Ascending aorta (tissue), 2 donors: ENCODE measurements around the gene TEX52. TPM values are rescaled to one million over a fixed set of nuclear protein-coding genes. Genes with fewer than 3 reads are reported as not detected.

Experiments used
- DNase-seq, 2 donors: peaks; one replicate each; pipeline ENCODE4 v3.0.0-alpha.2; 2019; ENCODE audit warnings: low spot score in 2 of 2
- H3K27ac ChIP-seq, 2 donors: fragments of 200-600 bp; sonication (generic); one replicate each; pipeline ENCODE4 v1.5.1; 2016 to 2017; ENCODE audit warnings: mild to moderate bottlenecking in 1 of 2
- H3K27me3 ChIP-seq: fragments of 200-600 bp; sonication (generic); one replicate; pipeline ENCODE4 v1.5.1; 2017
- H3K36me3 ChIP-seq, 2 donors: fragments of 200-600 bp; sonication (generic); one replicate each; pipeline ENCODE4 v1.5.1; 2016
- H3K4me1 ChIP-seq, 2 donors: fragments of 200-600 bp; sonication (generic); one replicate each; pipeline ENCODE4 v1.5.1; 2016 to 2017; ENCODE audit warnings: mild to moderate bottlenecking in 1 of 2
- H3K4me3 ChIP-seq, 2 donors: fragments of 200-600 bp; sonication (generic); one replicate each; pipeline ENCODE4 v1.5.1; 2016 to 2017; ENCODE audit warnings: mild to moderate bottlenecking in 1 of 2
- H3K9me3 ChIP-seq, 2 donors: fragments of 200-600 bp; sonication (generic); one replicate each; pipeline ENCODE4 v1.5.1; 2016
- intact Hi-C: fragments of 100-400 bp; cut with DNase I; formaldehyde crosslinking; loops from one replicate; pipeline ENCODE4 v1.15.1; 2023
- total RNA-seq: library from RNA; depleted of rRNA; stranded (reverse); fragments of >200 nt; gene quantifications from one replicate; pipeline ENCODE4 v1.1.0, GENCODE V29; 2016
- TF ChIP-seq, protein P1 (sequence below), 3 experiments: fragments of 200-600 bp in 2 of 3; fragments of 450-650 bp in 1 of 3; sonication (generic) in 2 of 3; IDR thresholded peaks; one replicate each; pipeline ENCODE4 v1.5.1; 2016 to 2019; ENCODE audit warnings: antibody characterized with exemption in 3 of 3, mild to moderate bottlenecking in 1 of 3, moderate library complexity in 1 of 3

The TEX52 gene
- total RNA-seq, 1 donor from 2014 or later = not detected

DNA sequence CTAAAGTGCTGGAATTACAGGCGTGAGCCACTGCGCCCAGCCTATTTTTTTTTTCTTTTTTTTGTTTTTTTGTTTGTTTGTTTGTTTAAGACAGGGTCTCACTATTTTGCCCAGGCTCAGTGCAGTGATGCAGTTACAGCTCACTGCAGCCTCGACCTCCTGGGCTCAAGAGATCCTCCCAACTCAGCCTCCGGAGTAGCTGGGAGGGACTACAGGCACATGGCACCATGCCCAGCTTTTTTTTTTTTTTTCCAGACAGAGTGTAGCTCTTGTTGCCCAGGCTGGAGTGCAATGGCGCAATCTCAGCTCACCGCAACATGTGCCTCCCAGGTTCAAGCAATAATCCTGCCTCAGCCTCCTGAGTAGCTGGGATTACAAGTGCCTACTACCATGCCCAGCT is 50.1 kb downstream of the TEX52 start:
- intact Hi-C loops = no loop called here
- no peaks in the 10 kb centered on the region for H3K27me3 ChIP-seq
- TF ChIP-seq, protein P1, sequence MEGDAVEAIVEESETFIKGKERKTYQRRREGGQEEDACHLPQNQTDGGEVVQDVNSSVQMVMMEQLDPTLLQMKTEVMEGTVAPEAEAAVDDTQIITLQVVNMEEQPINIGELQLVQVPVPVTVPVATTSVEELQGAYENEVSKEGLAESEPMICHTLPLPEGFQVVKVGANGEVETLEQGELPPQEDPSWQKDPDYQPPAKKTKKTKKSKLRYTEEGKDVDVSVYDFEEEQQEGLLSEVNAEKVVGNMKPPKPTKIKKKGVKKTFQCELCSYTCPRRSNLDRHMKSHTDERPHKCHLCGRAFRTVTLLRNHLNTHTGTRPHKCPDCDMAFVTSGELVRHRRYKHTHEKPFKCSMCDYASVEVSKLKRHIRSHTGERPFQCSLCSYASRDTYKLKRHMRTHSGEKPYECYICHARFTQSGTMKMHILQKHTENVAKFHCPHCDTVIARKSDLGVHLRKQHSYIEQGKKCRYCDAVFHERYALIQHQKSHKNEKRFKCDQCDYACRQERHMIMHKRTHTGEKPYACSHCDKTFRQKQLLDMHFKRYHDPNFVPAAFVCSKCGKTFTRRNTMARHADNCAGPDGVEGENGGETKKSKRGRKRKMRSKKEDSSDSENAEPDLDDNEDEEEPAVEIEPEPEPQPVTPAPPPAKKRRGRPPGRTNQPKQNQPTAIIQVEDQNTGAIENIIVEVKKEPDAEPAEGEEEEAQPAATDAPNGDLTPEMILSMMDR (IDR thresholded peaks at IDR 0.05) = no peak
- H3K9me3 ChIP-seq = no peaks in the 10 kb centered on the region
- no peak overlapping the region for H3K27ac ChIP-seq
- H3K36me3 ChIP-seq = peaks cover 23 to 37% of the 10 kb centered on the region in 2 donors
- peaks cover 0 to 2% of the 10 kb centered on the region in 2 donors for H3K4me1 ChIP-seq
- H3K4me3 ChIP-seq = no peak overlapping the region
- DNase-seq = no peak

DNA sequence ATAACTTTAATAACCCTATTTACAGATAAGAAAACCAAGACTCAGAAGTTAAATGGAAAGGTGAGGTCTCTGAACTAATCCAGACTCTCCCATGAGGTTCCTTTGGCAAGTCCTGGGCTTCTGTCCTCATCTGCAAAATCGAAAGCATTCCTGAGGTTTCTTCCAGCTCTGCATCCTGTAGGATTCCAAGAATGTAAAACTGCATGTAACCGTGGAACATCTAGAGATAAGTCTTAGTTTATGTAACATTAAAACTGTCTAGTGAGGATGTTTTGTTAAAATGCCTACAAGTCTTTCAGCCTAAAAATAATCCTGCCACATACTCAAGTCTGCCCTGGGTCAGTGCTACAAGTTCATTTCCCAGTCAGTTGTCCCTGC is 51.7 kb downstream of the TEX52 start:
- TF ChIP-seq, protein P1 (IDR thresholded peaks at IDR 0.05) = no peak
- intact Hi-C loops = no loop called here
- H3K27ac ChIP-seq = no peak overlapping the region

DNA sequence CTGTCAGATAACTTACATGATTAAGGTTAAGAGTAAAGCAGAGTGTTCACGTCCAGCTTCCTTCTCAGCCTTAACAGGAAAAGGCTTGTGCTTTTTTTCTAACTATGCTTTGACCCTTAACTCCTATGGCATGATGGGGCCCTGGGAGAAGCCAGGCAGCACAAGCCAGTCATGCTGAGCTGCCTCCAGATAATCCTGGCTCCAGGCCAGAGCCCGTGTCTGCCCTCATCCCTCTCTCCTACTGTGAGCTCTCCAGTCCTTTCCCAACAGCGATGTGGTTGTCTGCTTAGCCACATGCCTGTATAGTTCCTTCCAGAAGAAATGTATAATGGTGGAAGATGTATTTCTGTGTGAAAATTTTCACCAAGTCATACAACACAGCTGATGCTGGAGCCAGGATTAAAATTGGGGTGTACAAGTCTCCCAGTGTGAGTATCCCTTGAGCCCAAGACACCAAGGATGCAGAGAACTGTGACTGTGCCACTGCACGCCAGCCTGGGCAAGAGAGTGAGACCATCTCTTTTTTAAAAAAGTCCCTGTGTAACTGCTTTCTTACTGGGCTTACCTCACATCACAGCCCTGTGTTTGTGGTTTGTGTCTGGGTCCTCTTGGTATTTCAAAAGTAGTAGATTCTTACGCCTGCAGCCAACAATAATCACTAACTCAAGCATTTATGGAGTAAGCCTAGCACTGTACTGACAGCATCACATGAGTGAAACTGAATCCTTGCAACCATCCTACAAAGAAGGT is 52.3 kb downstream of the TEX52 start:
- Histone ChIP-seq H3K36me3 (peaks cover 44 to 58% of the 10 kb centered on the region in 2 donors), H3K27me3 (no peaks in the 10 kb centered on the region), H3K4me3 (no peak overlapping the region), H3K9me3 (no peaks in the 10 kb centered on the region), H3K4me1 (peaks cover 0 to 2% of the 10 kb centered on the region in 2 donors), H3K27ac (peak overlapping the region; percentile 8 to 36)
- intact Hi-C loops = no loop called here
- peak in 1 of 2 donors; percentile 69 for DNase-seq
- TF ChIP-seq, protein P1 (IDR thresholded peaks at IDR 0.05) = no peak

More for the DNA sequence above, 51.7 kb downstream of the TEX52 start:
- Histone ChIP-seq H3K4me1 (peaks cover 0 to 2% of the 10 kb centered on the region in 2 donors), H3K36me3 (peaks cover 39 to 53% of the 10 kb centered on the region in 2 donors), H3K9me3 (no peaks in the 10 kb centered on the region), H3K27me3 (no peaks in the 10 kb centered on the region), H3K4me3 (no peak overlapping the region)
- DNase-seq = no peak

DNA sequence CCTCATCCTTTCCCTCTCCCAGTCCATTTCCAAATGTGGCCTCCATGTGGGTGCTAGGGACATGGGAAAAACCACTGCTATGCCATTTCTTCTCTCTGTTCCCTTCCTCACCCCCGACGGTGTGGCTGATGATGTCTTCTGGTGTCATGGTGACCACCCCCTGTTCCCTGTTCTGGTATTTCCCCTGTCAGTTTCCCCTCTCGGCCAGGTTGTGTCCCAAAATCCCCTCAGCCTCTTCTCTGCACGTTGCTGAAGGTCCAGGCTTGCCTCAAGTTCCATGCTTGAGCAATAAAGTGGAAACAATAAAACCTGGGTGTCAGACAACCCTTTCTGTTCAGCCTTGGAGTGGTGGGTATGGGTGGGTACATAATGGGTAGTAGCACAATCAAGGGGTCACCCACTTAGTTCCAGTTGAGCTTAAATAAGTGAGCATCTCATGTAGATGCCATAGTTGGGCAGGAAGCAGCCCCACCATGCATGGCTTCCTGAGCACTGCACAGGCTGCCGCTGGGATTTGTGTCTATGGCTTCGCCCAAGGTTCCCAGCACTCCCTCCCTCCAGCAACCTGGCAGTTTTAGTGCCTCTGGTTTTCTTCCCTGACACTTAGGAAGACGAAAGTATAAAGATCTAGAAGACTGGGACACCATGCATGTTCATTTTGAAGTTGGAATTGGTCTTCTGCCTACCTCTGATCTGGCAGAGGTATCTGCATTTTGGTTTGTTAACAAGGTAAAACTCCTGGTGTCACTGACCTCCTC is 53.0 kb downstream of the TEX52 start:
- peak in 1 of 2 donors; percentile 35 for DNase-seq
- no peak overlapping the region for H3K4me3 ChIP-seq
- peaks cover 0 to 2% of the 10 kb centered on the region in 2 donors for H3K4me1 ChIP-seq
- H3K27me3 ChIP-seq = no peaks in the 10 kb centered on the region
- no peaks in the 10 kb centered on the region for H3K9me3 ChIP-seq
- H3K27ac ChIP-seq = peak overlapping the region; percentile 8 to 36
- peaks cover 51 to 66% of the 10 kb centered on the region in 2 donors for H3K36me3 ChIP-seq
- TF ChIP-seq, protein P1 (IDR thresholded peaks at IDR 0.05) = no peak
- intact Hi-C loops = no loop called here

DNA sequence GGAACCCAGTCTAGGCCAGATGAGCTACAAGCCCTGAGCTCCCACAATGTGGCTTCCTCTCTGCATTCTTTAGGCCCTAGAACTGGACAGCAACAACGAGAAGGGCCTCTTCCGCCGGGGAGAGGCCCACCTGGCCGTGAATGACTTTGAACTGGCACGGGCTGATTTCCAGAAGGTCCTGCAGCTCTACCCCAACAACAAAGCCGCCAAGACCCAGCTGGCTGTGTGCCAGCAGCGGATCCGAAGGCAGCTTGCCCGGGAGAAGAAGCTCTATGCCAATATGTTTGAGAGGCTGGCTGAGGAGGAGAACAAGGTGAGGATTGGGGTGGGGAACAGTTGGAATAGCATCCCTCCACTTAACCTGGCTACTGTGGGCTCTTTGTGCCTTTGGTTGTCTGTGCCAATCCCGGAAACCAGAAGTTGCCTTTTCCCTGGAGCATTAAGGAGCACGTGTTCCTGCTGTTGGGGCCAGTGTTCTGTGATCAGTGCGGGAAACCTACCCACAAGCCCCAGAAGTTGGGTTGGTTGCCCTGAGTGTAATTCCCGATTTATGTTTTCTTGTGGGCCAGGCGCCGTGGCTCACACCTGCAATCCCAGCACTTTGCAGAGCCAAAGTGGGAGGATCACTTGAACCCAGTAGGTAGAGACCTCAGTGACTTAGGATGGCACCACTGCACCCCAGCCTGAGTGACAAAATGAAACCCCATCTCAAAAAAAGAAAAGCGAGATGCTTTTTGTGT is 55.6 kb downstream of the TEX52 start:
- H3K27ac ChIP-seq = peak overlapping the region in 1 of 2 donors; percentile 12
- no peaks in the 10 kb centered on the region for H3K27me3 ChIP-seq
- H3K4me1 ChIP-seq = peaks cover 10 to 20% of the 10 kb centered on the region in 2 donors
- peaks cover 63 to 81% of the 10 kb centered on the region in 2 donors for H3K36me3 ChIP-seq
- H3K4me3 ChIP-seq = no peak overlapping the region
- H3K9me3 ChIP-seq = no peaks in the 10 kb centered on the region
- TF ChIP-seq, protein P1 (IDR thresholded peaks at IDR 0.05) = no peak
- DNase-seq = no peak
- intact Hi-C loops = no loop called here
